Activated CD4-positive, alpha-beta T cell treated with anti-CD3 and anti-CD28 coated beads for 24 hours (primary cell): ENCODE measurements around the gene EXT2.

Source experiments
- DNase-seq, 2 donors: peaks; one replicate each; pipeline ENCODE4 v3.0.0-alpha.2; 2020; ENCODE audit warnings: low read depth in 2 of 2

The EXT2 gene

GRCh38 chr11:44133335-44133946 is 38.0 kb downstream of the EXT2 start:
- no peak for DNase-seq

GRCh38 chr11:44134625-44135024 is 39.1 kb downstream of the EXT2 start:
- DNase-seq: no peak

GRCh38 chr11:44136176-44136945 is 40.9 kb downstream of the EXT2 start:
- no peak for DNase-seq

GRCh38 chr11:44137057-44137456 is 41.6 kb downstream of the EXT2 start:
- no peak for DNase-seq

GRCh38 chr11:44138286-44138685 is 42.8 kb downstream of the EXT2 start:
- DNase-seq: no peak

GRCh38 chr11:44138980-44139379 is 43.5 kb downstream of the EXT2 start:
- no peak for DNase-seq

- DNase-seq: no peak
Measured at GRCh38 chr11:44139565-44140330, 44.3 kb downstream of the EXT2 start.

- no peak for DNase-seq
Measured at GRCh38 chr11:44140372-44140771, 44.9 kb downstream of the EXT2 start.

- DNase-seq: no peak
Measured at GRCh38 chr11:44140805-44141204, 45.3 kb downstream of the EXT2 start.

- no peak for DNase-seq
Measured at GRCh38 chr11:44143987-44144909, 48.8 kb downstream of the EXT2 start.

- no peak for DNase-seq
Measured at GRCh38 chr11:44145011-44145775, 49.7 kb downstream of the EXT2 start.

- no peak for DNase-seq
Measured at GRCh38 chr11:44146931-44147330, 51.5 kb downstream of the EXT2 start.

- DNase-seq: no peak
Measured at GRCh38 chr11:44147751-44148150, 52.3 kb downstream of the EXT2 start.

- DNase-seq: no peak
Measured at GRCh38 chr11:44149651-44150050, 54.2 kb downstream of the EXT2 start.

- DNase-seq: no peak
Measured at GRCh38 chr11:44150401-44150800, 54.9 kb downstream of the EXT2 start.

GRCh38 chr11:44157019-44157418 is 61.5 kb downstream of the EXT2 start:
- no peak for DNase-seq

GRCh38 chr11:44158384-44158783 is 62.9 kb downstream of the EXT2 start:
- no peak for DNase-seq

GRCh38 chr11:44159848-44160721 is 64.6 kb downstream of the EXT2 start:
- DNase-seq: no peak

GRCh38 chr11:44162004-44162403 is 66.5 kb downstream of the EXT2 start:
- DNase-seq: no peak

GRCh38 chr11:44162662-44163061 is 67.2 kb downstream of the EXT2 start:
- DNase-seq: no peak
